ENCODE results near the gene GNG14. TPM values are rescaled to one million over a fixed set of nuclear protein-coding genes. Genes with fewer than 3 reads are reported as not detected.
A peak's percentile ranks its signal among the peaks of the same experiment; 100 is the strongest.
"Not testable (repeated sequence)": the region's sequence is repeated elsewhere in the genome, so short reads cannot be mapped to it uniquely, and the experiment has no call there.

Gene GNG14
- total and polyA plus RNA-seq, 11 donors, result not detected

DNA sequence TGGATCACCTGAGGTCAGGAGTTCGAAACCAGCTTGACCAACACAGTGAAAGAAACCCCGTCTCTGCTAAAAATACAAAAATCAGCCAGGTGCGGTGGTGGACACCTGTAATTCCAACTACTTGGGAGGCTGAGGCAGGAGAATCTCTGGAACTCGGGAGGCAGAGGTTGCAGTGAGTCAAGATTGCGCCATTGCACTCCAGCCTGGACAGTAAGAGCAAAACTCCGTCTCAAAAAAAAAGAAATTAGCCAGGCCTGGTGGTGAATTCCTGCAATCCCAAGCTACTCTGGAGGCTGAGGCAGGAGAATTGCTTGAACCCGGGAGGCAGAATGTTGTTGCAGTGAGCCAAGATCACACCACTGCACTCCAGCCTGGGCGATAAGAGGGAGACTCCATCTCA lies 20.8 kb downstream of the GNG14 start:
- DNase-seq, result no peak
- H3K4me1 ChIP-seq, result no peaks in the 10 kb centered on the region
- no peak overlapping the region for H3K27ac ChIP-seq
- no peaks in the 10 kb centered on the region for H3K9me3 ChIP-seq
- H3K36me3 ChIP-seq, result peaks cover 2 to 97% (median 95%) of the 10 kb centered on the region in 9 donors
- TF ChIP-seq POLR2A (IDR thresholded peaks at IDR 0.05), result no peak
- TF ChIP-seq, protein P1, sequence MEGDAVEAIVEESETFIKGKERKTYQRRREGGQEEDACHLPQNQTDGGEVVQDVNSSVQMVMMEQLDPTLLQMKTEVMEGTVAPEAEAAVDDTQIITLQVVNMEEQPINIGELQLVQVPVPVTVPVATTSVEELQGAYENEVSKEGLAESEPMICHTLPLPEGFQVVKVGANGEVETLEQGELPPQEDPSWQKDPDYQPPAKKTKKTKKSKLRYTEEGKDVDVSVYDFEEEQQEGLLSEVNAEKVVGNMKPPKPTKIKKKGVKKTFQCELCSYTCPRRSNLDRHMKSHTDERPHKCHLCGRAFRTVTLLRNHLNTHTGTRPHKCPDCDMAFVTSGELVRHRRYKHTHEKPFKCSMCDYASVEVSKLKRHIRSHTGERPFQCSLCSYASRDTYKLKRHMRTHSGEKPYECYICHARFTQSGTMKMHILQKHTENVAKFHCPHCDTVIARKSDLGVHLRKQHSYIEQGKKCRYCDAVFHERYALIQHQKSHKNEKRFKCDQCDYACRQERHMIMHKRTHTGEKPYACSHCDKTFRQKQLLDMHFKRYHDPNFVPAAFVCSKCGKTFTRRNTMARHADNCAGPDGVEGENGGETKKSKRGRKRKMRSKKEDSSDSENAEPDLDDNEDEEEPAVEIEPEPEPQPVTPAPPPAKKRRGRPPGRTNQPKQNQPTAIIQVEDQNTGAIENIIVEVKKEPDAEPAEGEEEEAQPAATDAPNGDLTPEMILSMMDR (IDR thresholded peaks at IDR 0.05), result no peak
- no peak overlapping the region for H3K4me3 ChIP-seq
- no peaks in the 10 kb centered on the region for H3K27me3 ChIP-seq
- intact Hi-C loops (cut with DNase I), result no loop called here
- no peak for ATAC-seq
- 92 to 99% (median 96%) methylated on average over 8 of the region's 8 CpGs for whole genome bisulfite sequencing, 4 donors

DNA sequence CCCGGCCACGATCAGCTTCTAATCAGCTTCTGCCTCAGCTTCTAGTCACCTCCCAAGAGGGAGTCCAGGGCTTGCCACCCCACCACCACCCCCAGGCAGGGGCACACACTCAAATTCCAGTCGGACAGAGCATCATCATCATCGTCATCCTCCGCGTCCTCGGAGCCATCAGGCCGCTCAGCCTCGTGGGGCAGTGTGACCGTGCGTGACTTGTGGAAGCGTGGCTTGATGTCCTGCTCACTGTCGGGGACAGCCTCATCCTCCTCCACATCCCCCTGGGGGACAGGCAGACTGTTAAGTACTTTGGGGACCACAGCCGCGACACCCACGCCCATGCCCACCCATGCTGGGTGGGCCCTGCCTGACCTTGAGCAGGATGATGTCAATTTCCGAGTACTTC lies 23.4 kb downstream of the GNG14 start:
- intact Hi-C loops (cut with DNase I), result loop anchor here in 1 of 10 donors (5.0 kb wide), 1 partner anchor 86 kb away; no protein-coding TSS in a partner anchor

DNA sequence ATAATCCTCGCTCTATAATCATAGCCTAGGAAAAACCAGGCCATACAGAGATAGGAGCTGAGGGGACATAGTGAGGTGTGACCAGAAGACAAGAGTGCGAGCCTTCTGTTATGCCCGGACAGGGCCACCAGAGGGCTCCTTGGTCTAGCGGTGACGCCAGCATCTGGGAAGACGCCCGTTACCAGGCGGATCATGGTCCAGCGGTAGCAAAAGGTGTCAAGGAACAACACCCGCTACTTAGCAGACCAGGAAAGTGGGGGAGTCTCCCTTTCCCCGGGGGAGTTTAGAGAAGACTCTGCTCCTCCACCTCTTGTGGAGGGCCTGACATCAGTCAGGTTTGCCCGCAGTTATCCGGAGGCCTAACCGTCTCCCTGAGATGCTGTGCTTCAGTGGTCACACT lies 24.3 kb downstream of the GNG14 start:
- not testable (repeated sequence) for H3K9me3 ChIP-seq, H3K27ac ChIP-seq, ATAC-seq, H3K4me1 ChIP-seq, H3K4me3 ChIP-seq, H3K27me3 ChIP-seq, DNase-seq
- 38 to 46% (median 43%) methylated on average over 9 to 12 of the region's 14 CpGs for WGBS, 4 donors
- intact Hi-C loops (cut with DNase I), result loop anchor here in 1 of 10 donors (5.0 kb wide), 1 partner anchor 85 kb away; no protein-coding TSS in a partner anchor
- peaks cover 2 to 97% (median 94%) of the 10 kb centered on the region in 9 donors for H3K36me3 ChIP-seq
- TF ChIP-seq, protein P1 (IDR thresholded peaks at IDR 0.05), result peak in 10 of 12 donors; percentile 14 to 39 (median 31)

More for the DNA sequence above, 23.4 kb downstream of the GNG14 start:
- no peak for TF ChIP-seq POLR2A (IDR thresholded peaks at IDR 0.05)
- TF ChIP-seq, protein P1 (IDR thresholded peaks at IDR 0.05), result no peak
- Histone ChIP-seq H3K4me1 (no peaks in the 10 kb centered on the region), H3K4me3 (no peak overlapping the region), H3K9me3 (no peaks in the 10 kb centered on the region), H3K36me3 (peaks cover 2 to 97% (median 94%) of the 10 kb centered on the region in 9 donors), H3K27ac (no peak overlapping the region), H3K27me3 (no peaks in the 10 kb centered on the region)
- 91 to 93% (median 92%) methylated on average over 17 of the region's 17 CpGs for whole genome bisulfite sequencing, 4 donors
- no peak for ATAC-seq
- DNase-seq, result no peak

DNA sequence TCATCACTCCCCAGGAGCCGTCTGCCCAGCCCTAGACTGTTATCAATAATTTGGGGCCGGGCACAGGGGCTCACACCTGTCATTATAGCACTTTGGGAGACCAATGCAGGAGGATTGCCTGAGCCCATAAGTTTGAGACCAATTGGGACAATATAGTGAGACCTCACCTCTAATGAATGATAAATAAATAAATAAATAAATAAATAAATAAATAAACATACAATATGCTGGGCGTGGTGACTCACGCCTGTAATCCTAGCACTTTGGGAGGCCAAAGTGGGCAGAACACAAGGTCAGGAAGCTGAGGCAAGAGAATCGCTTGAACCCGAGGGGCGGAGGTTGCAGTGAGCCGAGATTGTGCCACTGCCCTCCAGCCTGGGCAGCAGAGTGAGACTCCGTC lies 25.5 kb downstream of the GNG14 start:
- intact Hi-C loops (cut with DNase I), result loop anchor here in 1 of 10 donors (5.0 kb wide), 1 partner anchor 84 kb away; no protein-coding TSS in a partner anchor
- 90 to 96% (median 94%) methylated on average over 9 of the region's 9 CpGs for WGBS, 4 donors
- ATAC-seq, H3K4me3 ChIP-seq, H3K4me1 ChIP-seq, H3K27me3 ChIP-seq, H3K27ac ChIP-seq, H3K9me3 ChIP-seq, DNase-seq: not testable (repeated sequence)
- peaks cover 2 to 97% (median 95%) of the 10 kb centered on the region in 9 donors for H3K36me3 ChIP-seq

DNA sequence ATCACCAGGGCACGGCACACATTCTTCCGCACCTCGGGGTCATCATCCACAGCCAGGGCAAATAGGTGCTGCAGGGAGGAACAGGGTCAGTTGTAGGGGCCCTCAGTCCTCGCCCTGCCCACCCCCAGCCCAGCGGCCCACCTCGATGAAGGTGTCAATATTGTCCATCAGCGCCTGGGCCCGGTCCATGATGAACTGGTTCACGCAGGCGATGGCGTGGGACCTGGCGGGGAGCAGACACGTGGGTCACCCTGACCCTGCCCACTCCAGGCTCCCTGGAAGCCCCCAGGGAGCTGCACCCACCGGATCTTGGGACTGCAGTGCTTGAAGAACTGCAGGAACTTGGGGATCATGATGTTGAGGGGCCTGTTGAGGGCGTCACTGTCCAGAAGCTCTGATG lies 27.3 kb downstream of the GNG14 start:
- no peak overlapping the region for H3K4me3 ChIP-seq
- TF ChIP-seq POLR2A (IDR thresholded peaks at IDR 0.05), result no peak
- WGBS, 4 donors, result 92 to 100% (median 95%) methylated on average over 3 to 15 of the region's 15 CpGs
- ATAC-seq (no peak), DNase-seq (no peak)
- peaks cover 0 to 16% (median 4%) of the 10 kb centered on the region in 12 donors for H3K4me1 ChIP-seq
- H3K9me3 ChIP-seq, result no peaks in the 10 kb centered on the region
- H3K36me3 ChIP-seq, result peaks cover 2 to 89% (median 86%) of the 10 kb centered on the region in 9 donors
- H3K27ac ChIP-seq, result no peak overlapping the region
- intact Hi-C loops (cut with DNase I), result loop anchor here in 3 of 10 donors (5.0 kb wide), 3 partner anchors 42 to 132 kb away; no protein-coding TSS in a partner anchor
- no peaks in the 10 kb centered on the region for H3K27me3 ChIP-seq
